Left renal cortex interstitium (tissue), 4 donors: Measurements from ENCODE around the gene CYSRT1. TPM values are rescaled to one million over a fixed set of nuclear protein-coding genes. Genes with fewer than 3 reads are reported as not detected.

ENCODE experiments used
- DNase-seq, 4 donors: peaks; one replicate each; pipeline ENCODE4 v3.0.0-alpha.2; 2013; ENCODE audit warnings: low read depth in 4 of 4, low spot score in 2 of 4, missing footprints in 1 of 4
- polyA plus RNA-seq, 4 donors: library from polyadenylated mRNA; unstranded; fragments of 120-200 nt; gene quantifications; one replicate each; pipeline ENCODE4 v1.2.1, GENCODE V29; 2013; ENCODE audit not compliant: insufficient read length in 4 of 4

CYSRT1 gene
- polyA plus RNA-seq: 10 to 100 TPM in 2 of 4 donors, 1 to 10 TPM in 2; 5.1 to 20.9 (median 12.5) TPM

DNA sequence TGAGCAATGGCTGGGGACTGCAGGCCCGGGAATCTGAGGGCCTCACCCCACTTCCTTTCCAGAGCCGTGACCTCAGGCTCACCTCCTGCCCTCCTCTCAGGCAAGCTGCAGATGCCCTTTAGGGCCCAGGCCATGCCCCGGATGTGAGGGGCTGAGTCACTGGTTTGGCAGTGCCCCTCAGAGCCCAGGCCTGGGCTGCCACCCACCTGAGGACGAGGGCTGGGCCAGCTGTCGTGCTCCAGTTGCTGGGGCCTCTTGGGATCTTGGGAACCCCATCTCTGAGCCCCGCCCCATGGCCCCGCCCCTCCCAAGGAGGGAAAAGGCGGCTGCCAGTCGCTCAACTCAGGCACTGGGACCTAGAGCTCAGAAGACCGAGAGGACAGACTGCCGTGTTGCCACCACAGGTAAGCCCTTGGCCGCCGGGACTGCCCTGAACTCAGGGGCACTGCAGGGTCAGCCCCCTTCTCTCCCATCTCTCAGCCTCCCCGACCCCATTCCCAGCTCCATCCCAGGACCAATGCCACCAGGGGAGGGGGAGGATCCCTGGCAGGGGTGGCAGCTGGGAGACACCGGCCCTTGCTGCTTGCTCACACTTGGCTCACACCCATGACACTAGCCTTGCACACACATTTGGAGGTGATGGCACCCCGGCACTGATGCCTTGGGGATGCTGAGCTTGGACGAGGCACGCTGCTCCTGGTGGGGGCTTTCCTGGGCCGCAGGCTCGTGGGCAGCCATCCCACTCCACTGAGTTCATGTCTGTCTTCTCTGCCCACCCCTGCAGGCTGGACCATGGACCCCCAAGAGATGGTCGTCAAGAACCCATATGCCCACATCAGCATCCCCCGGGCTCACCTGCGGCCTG lies at the start of gene CYSRT1:
Gene CYSRT1 (plus strand): TSS at position 345 of the 865 bp plus-strand sequence. CDS start 448 bp downstream, at position 793.
- DNase-seq: no peak

DNA sequence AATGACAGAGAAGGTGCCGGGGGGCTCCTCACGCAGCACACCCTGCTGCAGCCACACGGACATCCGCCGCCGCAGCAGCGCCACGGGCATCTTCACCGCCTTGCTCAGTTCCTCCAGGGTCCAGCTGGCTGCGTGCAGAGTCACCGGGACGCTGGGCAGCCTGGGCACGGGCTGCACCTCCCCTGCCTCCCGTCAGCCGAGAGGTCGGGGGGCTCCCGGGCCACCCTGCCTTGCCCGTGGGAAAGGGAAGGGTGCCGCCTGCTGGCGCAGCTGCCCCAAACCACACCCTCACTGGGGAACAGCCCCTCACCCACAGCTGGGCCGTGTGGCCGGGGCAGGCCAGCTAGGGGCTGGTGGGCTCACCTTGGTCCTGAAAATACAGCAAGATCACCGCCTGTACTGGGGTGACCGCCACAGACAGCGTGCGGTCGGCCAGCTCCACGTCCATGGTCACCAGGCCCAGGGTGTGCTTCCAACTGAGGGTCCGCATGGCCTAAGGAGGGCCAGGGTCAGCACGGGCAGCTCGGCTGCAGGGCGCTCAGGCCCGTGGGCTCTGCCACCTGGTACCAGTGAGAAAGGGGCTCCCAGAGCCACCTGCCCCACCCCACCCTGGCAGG lies 49.5 kb upstream of the CYSRT1 start:
- DNase-seq: no peak

- no peak for DNase-seq
Measured at GRCh38 chr9:137176302-137177182, 48.4 kb upstream of the CYSRT1 start.

GRCh38 chr9:137178201-137178938 lies 46.6 kb upstream of the CYSRT1 start:
- no peak for DNase-seq

DNA sequence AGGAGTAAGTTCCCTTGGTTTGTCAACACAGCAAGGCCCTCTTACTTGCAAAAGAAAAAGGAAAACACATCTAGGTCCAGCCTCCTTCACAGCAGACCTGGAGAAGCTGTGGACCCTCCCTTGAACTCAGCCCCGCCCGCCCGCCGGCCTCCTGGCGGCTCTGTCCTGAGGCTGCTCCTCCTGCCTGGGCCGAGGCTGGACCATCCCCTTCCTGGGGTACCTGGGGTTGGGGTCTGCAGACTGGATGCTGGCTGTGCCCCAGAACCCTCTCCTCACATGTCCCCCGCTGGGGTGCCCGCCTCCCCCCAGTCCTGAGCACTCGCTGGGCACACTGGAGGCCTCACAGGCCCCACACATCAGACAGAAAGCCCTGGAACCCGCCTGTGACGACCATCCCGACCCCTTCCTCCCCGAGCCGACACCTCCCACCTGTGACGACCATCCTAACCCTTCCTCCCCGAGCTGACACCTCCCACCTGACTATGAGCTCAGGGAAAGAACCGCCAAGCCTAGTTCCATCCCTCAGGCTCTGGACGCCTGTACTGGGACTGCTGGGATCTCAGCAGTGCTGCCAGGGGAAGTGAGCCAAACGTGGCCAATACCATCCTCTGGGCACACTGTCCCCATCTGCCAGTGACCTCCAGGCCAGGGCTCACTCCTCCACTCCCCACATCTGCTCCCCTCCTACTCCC lies 45.9 kb upstream of the CYSRT1 start:
- no peak for DNase-seq

GRCh38 chr9:137179761-137180160 lies 45.2 kb upstream of the CYSRT1 start:
- no peak for DNase-seq

DNA sequence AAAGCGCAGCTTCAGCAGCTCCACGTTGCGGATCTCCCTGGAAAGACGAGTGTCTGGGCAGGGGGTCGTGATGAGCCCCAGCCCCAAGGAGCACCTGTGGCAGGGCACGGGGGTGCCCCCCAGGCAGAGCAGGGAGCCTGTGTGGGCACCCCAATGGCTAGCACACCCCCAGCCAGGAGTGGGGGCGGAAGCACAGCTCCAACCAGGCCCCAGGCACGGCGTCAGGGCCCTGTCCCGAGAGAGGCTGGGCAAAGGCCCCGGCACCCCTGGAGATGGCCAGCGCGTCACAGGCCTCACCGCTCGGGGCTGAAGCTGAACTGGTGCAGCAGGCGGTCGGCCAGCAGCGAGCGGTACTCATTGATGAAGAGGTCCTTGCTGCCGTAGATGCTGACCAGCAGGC lies 44.5 kb upstream of the CYSRT1 start:
- no peak for DNase-seq

GRCh38 chr9:137181680-137182079 lies 43.3 kb upstream of the CYSRT1 start:
- DNase-seq: no peak

DNA sequence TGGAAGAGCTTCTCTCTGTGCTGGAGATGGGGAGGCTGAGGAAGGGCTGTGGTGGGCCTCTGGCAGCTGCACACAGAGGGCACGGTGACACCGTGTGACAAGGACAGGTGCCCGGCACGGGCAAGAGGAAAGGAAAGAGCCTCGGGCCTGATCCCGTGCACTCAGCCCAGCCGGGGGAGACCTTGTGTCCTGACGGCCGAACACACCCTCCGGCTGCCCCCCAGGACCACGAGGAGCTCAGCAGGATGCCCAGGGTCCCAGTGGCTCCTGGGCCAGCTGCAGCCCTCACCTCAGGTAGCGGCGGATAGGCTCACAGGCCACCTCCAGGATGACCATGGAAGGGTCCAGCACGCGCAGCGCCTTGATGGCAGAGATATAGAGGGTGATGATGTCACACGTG lies 42.1 kb upstream of the CYSRT1 start:
- DNase-seq: no peak

- DNase-seq: no peak
Measured at GRCh38 chr9:137183980-137184595, 40.9 kb upstream of the CYSRT1 start.

- DNase-seq: no peak
Measured at GRCh38 chr9:137184881-137185660, 39.9 kb upstream of the CYSRT1 start.

- DNase-seq: no peak
Measured at GRCh38 chr9:137185921-137186320, 39.1 kb upstream of the CYSRT1 start.

GRCh38 chr9:137186385-137186784 lies 38.6 kb upstream of the CYSRT1 start:
- DNase-seq: no peak

DNA sequence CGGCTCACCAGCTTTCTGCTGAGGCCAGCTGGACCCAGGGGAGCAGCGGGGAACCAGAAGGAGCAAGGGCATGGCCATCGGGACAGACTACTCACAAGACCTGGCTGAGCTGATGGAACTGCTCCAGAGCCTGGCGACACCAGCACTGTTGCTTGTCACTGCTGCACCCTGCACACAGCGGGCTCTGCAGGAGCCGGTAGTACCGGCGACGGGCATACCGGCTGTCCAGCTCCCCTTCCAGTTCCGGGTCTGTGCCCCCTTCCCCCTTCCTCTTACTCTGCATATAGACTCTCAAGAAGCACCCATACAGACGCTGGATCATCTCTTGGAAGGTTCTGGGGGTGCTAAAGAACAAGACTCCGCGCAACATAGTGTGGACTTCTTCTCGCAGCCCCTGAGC lies 37.6 kb upstream of the CYSRT1 start:
- DNase-seq: no peak

- DNase-seq: no peak
Measured at GRCh38 chr9:137188086-137188489, 36.9 kb upstream of the CYSRT1 start.

- peak; percentile 88 to 92 (median 90) for DNase-seq
Measured at GRCh38 chr9:137188490-137189296, 36.3 kb upstream of the CYSRT1 start, which contains the start of the genes ANAPC2 and SSNA1. TSS of gene ANAPC2 (minus strand) at chr9:137188560. CDS start at chr9:137188532, 28 bp downstream. TSS of gene SSNA1 (plus strand) at chr9:137188676. CDS start at chr9:137188727, 51 bp downstream.
